Activated CD8-positive, alpha-beta memory T cell treated with anti-CD3 and anti-CD28 coated beads, Interleukin-2, amount 50 U/mL, for 48 hours (primary cell): ENCODE data around the gene DENND1A.

Source experiments
- DNase-seq: peaks from one replicate; pipeline ENCODE4 v3.0.0-alpha.2; 2020

The DENND1A gene

DNA sequence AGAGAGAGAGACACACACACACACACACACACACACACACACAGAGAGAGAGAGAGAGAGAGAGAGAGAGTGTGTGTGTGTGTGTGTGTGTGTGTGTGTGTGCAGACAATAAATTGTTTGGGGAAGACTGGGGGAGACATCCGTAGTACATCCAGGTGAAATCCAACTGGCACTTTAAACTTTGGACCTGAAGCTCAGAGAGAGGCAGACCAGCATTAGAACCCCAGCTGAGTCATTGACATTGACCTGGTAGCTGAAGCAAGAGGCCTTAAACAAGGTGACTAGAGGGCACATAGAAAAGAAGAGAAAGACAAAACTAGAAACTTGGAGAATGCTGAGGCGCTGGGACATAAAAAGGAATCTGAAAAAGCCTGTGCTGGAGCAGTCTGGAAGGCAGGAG, 322.4 kb downstream of the DENND1A start:
- DNase-seq, result no peak

DNA sequence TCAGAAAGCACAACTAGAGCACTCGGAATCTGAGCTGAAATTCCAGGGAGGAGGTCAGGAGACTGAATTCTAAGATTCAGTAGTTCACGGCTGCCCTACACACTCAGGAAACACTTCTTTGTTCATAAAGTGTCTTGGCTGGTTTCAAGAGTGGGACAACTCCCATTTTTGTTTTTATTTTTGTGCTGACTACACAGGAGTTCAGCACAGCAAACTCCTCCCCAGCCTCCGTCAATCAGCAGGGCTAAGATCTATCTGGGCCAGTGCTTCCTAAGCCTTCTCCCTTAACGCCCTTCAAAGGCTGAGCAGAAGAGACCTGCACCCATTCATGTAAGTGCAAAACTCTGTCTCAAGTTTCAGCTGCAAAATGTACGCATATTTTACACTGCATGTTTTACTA, 323.8 kb downstream of the DENND1A start:
- no peak for DNase-seq

DNA sequence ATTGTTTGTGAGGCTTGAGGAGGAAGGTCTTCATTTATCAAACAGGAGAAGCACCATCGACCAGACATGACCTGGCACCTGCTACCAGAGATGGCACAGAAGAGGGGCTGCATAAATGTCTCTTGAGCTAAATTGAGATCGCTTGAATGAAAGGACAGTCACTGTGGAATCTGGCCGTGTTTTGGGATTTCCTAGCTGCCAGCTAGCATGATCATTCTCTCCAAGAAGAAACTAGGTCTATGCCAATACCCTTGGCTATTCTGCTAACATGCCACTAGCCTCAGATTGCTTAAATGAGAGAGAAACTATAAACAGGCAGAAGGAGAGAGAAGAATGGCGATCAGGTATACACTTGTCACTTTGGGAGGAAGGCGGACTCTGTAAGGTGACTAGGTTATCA, 324.6 kb downstream of the DENND1A start:
- DNase-seq, result no peak

DNA sequence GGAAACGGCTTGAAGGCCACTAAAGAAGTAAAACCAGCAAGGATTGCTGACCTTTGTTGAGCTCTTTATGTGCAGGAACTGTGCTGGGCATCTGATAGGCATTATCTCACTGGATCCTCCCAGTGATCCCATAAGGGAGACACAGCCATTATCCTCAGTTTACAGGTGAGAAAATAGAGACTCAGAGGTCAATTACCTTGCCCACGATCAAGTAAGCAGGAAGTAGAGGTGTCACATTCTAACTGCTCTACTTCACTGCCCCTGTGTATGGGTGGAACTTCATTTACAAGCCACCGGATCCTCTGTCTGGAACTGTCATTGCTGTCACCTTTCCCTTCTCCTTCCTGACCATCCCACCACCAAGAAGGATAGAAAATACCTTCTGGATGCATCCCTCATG, 325.1 kb downstream of the DENND1A start:
- DNase-seq, result no peak

DNA sequence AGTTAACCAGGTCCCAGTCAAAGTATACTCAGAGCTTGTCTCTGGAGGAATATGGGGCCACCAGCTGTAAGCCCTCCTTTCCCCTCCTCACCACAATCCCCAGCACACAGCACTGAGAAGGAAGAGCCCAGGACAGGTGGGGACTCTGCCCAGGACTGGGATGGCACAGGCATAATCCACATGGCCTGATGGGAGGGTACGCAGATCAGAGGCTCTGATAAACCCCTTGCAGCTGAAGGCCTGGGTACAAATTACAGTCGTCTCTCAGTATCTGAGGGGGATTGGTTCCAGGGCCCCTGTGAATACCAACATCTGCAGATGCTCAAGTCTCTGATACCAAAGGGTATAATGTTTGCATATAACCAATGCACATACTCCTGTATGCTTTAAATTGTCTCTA, 328.1 kb downstream of the DENND1A start:
- no peak for DNase-seq

DNA sequence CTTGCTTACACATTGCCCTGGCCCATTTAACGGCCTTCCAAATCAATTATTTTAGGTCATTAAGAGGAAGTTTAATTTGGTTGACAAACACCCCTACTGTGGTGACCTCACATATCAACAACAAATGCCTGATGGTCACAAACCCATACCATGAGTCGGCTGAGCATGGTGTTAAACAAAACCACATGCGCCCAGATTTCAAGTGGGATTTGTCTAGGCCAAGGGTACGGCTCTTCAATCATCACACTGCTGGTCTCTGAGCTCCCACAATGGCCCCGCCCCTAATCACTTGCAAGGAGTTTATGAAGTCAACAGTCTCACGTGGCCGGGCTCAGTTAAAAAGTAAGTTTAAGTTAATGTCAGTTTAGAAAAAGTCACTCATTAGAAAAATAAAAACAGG, 330.1 kb downstream of the DENND1A start:
- no peak for DNase-seq

DNA sequence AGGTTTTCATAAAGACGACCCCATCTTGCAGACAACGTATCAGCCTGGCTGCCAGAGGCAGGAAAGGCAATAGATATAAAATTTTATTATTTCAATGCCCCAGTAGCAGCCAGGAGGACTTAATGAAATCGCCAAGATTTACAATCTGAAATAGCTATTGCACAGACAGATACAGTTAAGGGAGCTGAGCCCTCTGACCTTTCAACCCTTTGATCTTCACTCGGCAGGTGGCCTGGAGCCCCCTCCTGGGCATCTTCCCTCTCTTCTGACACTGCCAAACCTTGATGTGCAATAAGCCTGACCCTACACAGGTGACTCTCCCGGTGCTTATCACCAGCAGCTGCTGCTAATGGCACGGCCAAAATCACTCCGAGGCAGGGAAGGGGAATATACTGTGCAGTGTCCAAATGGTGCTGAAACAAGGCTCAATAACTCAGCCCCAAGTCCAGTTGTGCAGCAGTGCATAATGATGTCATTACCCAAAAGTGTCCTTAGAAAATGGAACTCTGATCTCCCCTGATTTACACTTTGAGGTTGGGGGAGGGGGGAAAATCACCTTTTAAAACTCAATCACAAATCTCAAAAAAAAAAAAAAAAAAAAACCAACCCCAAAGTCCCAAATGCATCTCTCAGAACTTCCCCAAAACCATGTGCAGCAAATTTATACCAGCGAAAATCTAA, 331.9 kb downstream of the DENND1A start:
- no peak for DNase-seq

DNA sequence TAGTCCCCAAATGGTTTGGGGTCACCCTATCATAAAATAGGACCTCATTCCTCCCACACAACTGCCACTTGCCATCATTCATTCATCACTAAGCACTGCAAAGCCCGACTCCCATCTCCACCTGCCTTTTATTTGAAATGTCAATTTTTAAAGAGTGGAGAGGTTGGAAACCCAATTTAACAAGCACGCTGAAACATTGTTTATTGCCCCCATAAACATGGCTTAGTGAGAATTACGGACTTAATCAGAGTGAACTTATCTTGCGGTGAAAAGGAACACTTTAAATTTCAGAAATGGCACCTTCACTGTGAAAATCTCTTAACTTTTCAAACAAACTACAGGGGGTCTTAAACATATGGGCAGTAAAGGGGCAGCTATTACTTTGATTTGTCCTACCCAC, 332.9 kb downstream of the DENND1A start:
- DNase-seq, result no peak

DNA sequence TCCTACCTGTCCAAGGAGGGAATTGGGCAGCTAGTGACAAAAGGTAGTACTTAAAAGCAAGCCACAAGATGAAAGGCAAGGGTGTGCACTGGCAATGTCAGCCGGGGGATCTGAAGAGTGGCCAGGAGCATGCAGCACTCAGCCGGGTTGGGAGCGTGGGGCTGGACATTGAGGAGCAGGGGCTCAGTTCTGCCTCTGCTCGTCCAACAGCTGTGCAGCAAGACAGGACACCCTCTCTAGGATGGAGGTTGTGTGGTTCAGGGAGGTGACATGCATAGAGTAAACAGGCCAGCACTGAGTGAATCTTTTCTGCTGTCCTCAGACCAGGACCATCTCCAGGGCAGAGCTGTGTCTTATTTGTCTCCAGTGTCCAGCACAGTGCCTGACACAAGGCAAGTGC, 338.6 kb downstream of the DENND1A start:
- no peak for DNase-seq

DNA sequence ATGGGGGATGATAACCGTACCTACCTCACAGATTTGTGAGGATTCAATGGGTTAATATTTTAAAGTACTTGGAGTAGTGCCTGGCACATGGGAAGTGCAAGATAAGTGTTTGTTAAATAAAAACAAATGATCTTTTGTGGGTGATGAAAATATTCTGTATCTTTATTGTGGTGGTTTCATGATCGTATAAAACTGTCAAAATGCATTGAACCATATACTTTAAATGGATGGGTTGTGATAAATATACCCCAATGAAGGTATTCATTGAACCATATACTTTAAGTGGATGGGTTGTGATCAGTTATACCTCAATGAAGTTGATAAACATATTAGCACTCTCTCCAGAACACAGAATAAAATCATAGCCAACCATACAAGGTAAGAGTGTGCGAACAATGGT, 339.4 kb downstream of the DENND1A start:
- DNase-seq, result no peak

DNA sequence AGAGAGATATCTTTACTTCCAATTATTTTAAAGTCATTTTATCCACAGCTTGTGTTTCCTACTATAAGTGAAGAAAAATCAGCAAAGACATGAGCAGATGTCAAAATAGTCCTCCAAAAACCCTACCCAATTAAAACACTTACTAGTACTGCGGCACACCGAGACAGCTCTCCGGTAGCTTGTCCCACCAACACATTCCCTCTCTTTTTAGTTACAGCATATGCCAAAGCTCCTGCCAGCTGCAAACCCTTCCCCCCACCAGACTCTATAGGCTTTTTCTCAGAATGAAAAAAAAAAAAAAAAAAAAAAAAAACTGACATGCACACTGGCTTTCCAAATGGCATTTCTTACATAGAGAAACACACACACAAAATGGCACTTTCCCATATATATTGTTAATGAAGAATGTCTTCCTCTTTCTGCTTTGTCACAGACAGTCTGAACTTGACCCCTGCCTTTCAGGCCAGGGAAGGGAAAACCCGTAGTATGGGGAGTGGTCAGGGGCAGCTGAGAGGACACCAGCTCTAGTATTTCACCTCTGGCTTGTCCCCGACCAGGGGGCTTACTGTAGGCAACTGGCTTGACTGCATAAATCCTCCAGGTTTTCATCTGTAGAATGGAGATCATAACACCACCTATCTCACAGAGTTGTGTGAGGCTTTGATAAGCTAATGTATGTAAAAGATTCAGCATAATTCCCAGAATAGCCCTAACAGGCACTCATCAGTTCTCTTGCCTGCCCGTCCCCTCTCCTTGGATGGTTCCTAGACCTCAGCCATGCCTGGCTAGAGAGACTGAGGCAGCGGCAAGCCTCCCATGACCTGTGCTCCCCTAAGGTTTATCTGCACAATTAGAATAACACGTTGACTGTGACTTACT, 340.3 kb downstream of the DENND1A start:
- DNase-seq, result no peak

DNA sequence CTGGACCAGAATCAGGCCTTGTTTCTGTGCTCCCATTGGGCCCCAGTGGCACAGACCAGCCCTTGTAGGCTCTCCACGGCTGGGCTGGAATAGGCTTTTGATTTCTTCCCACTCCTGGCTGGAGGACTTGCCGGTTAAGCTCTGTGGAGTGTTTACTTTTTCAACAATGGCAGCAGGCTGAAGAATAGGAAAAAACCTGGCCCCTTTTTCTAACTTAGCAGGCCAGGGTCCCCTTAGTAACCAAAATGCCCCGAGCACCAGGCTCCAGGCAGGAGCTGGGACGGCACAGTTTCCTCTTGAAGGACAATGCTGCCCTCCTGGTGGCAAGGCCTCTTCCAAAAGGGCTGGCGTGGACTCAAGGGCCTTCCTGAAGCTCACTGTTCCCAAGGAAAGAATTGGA, 343.7 kb downstream of the DENND1A start:
- no peak for DNase-seq

DNA sequence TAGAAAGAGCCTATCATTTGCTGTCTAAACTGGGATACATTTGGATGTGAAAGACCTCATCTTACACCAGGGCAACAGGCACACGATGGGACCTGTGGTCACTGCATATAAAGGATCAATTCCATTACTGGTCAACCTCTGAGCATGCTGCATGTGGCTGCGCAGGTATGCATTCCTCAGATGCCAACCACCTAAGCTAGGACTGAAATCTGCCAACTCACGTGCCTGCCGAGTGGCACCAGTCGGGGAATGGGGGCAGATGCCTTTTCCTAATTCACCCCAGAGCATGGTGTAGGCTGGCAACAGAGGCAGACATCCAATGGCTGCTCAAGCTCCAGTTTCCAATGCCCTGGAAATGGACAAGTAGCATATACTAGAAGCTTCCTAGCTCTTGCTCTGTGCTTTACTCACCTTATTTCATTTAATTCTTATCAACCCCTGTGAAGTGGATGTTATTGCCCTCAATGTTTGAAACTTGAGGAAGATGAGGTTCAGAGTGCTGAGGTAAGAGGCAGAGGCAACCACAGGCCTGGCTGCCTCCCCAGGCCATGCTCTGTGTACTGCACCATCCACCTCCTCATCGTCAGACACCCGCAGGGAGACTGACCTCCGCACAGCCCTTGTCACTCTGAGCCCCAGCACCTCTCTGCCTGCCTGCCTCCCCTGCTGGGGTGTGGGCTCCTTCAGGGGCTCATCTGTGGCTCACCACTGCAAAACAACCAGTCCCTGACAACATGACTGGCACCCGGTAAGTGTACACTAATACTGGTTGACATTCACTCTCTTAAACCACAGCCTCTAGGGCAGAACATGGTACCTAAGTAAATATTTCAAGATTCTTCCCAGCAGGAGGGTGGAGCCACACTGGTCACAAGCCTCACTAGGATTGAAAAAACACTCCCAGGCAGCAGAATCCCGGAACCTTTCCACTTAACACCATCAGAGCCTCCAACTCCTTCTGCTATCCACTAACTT, 345.4 kb downstream of the DENND1A start:
- no peak for DNase-seq

DNA sequence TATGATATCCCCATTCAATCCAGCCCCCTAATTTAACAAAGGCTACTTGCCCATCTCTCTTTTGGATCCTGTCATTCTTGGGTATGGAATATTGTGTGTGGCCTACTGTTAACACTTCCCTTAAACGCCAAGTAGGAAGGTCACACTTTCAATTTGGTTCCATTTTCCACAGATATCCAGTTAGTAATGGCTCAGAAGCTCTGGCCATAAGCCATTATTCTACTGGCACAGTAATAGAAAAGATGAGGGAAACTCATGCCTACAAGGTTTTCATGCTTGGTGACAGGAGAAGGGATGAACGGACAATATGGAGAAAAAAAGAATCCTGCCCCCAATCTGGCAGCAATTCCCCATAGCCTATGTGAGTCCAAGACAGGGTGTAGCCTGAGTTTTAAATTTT, 346.3 kb downstream of the DENND1A start:
- no peak for DNase-seq

DNA sequence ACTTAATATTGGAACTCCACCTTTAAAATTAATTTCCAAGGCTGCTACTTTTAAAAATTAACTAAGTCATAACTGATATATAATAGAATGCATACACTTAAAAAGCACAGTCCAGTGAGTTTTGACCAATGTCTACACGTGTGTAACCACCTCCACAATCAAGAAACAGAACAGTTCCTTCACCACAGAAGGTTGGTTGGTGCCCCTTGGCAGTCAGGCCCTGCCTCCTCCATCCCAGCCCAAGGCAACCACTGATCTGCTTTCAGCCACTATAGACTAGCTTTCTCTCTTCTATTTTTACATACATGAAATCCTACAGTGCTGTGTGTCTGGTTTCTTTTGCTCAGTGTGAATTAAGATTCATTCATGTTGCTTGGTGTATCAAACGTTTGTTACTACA, 358.7 kb downstream of the DENND1A start:
- no peak for DNase-seq

DNA sequence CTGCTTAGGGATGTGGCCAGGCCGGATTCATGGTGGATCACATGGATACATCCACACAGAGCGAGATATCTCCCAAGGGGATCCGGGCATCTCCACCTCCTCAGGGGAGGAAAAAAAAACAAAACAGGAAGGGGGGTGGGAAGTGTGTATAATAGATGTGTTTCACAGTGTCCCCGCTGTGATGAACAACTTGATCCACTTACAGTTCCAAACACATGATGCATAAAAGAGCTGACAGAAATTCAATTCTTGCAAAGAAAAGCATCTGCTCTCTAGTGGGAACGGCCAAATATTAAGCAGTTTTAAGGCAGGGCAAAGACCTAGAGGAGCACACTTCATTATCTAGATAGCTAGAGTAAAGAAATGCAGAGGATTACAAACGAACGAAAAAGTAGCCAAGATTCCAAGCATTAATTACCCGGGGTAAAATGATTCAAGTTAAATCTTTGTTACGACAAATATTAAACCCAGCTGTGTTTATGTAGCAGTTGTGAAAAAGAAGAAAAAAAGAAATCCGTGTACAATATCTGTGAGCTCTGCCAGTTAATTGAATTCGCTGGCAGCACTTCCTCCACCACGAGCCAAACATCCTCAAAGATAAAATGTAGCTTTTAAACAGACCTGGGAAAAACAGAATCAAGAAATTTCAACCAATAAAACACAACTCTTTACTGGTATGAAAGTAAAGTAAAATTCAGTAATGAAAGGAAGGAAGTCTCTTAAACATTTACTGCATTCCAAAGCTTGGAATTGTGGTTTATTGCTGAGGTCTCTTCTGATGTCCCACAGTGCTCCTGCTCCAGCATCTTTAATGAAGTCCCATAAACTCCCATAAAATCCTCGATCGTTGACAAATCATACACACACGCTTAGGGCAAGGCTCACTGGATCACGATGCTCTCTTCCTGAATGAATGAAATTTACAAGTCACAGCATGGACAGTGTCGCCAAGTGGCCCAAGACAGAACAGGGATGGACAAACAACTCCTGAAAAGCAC, 360.9 kb downstream of the DENND1A start:
- no peak for DNase-seq

DNA sequence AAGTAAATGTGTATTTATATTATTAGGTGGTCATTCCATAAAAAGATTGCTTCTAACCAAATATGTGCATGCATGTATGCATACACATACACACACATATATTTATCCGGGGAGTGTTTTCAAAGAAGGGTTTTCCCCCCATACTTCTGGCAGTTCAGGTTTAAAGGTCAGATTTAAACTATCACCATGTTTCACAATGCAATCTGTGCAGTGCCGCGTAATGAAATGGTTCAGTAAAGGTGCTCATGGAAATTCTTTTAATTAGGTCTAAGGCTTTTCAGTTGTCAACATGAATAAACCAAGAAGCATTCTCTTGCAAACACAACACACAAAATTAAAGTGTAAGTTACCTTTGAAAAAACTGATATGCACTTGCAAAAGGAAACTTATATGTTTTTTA, 362.9 kb downstream of the DENND1A start:
- DNase-seq, result no peak

DNA sequence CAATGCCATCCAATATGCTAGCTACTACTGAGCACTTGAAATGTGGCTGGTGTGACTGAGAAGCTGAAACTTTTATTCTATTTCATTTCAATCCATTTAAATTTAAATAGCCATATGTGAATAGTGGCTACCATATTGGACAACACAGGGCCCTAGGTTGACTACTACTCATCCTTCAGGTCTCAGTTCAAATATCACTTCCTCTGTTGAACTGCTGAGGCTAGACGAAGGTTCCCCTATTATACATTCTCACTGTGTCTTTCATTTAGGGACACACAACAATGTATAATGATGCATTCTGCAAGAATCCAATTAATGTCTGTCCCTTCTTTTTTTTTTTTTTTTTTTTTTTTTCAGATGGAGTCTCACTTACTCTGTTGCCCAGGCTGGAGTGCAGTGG, 365.3 kb downstream of the DENND1A start:
- DNase-seq, result no peak

DNA sequence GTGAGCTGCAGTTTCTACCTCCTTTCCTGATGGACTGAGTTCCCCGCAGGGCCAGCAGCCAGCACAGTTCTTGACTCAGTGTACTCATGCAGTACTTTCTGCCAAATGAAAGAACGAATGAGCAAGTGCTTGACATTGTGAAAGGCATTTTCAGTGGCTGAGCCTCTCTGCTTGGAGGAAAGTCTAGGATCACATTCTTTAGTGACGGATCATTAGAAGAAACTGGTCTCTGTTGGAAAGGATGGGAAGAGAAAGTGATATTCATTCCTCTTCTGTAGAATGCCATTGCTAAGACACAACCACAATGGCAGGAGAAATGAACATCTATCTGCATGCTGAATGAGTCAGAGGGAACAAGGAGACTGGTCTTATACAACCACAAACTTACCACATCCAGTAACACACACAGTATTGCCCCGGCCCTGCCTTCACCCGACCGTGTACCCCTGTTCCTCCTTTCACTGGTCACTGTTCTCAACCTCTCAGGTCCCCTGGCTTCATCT, 367.0 kb downstream of the DENND1A start:
- DNase-seq, result no peak

DNA sequence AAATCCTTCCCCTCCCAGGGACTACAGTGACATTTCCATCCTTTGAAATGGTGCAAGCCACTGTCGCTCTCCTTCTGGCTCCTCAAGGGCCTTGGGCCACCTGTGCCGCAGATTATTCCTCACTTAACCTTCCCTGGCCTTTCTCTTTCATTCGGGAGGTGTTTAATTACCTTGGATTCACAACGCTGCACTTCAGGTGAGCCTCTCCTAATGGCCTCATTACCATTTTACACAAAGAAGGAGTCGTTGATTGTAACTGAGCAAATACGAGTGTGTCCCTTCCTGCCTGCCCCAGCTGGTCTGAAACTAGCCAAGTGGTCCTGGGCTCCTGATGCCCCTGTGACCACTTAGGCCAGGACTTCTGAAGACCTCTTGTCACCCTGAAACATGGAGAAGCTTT, 368.9 kb downstream of the DENND1A start:
- DNase-seq, result no peak

DNA sequence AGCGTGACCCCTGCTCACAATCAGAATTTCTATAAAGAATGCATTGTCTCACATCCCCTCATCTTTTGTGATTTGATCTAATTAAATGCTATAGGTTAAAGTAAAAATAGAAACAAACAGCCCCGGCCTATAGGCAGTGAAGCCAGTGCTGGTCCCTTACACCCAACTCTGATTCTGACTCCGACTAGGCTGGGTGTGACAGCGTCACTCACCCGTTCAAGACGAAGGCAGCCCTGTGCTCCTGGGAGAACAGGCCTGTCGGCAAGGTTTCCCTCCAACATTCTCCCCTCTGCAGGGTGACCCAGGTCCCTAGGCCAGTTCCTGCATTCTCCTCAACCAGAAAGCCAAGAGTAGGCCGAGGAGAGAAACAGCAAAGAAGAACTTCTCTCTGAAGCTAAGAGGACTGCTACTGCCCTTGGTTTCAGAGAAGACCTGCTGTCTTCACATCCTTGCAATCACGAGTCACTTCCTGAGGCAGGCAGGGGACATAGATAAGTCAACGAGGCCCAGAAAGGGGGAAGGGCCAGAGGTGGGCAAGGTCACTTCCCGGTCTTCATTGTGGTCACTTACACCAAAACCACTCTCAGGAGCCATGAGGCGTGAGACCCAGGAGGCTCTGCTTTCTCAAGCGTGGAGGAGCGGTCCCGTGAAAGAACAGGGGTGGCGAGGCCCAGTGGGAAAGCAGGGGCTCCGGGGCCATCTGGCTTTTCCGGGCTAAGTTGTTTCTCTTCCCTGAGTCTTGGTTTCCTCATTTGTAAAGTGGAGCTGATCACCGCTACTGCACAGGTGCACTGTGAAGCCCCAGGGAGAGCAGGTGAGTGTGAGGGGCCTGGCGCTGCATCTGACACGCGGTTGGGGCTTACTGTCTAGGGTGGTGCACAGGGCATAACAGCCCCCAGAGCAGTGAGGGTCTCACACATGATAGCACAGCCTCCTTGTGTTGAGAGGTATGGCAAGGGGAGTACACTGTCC, 373.2 kb downstream of the DENND1A start:
- no peak for DNase-seq
